ENCODE data around the gene EPN2. TPM values are rescaled to one million over a fixed set of nuclear protein-coding genes. Genes with fewer than 3 reads are reported as not detected.

Gene EPN2
- total RNA-seq, 1 donor from 2014 or later: 10.5 TPM

- Mint-ChIP-seq H3K27me3 (ENCODE audit: low read depth) (peaks cover 22% of the 10 kb centered on the region), H3K4me3 (ENCODE audit: low read depth) (no peak overlapping the region), H3K9me3 (no peaks in the 10 kb centered on the region), H3K36me3 (ENCODE audit: low read depth) (no peaks in the 10 kb centered on the region), H3K4me1 (ENCODE audit: low read depth) (peaks cover 9% of the 10 kb centered on the region), H3K27ac (no peak overlapping the region)
- no peak for DNase-seq (ENCODE audit: low spot score)
- intact Hi-C loops (cut with micrococcal nuclease): no loop called here
Measured at GRCh38 chr17:19263641-19264051, 26.5 kb downstream of the EPN2 start.

DNA sequence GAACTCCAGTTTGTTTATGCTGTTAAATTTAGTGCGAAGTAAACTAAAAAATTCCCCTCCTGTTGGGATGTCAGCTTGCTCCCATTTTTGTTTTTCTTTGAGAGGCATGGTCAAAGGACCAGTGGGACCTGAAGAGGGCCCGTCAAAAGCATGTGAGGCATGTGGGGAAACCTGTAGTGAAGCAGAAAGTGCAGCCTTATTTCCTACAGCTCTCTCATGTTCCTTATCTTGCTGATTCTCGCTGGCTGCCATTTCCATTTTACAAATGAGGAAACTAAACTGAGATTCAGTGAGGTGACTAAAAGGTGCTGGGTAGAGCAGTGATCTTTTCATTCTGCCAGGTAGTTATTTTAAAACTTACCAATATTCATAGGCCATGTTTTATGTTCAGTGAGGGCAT is 27.1 kb downstream of the EPN2 start:
- Mint-ChIP-seq H3K36me3 (ENCODE audit: low read depth) (no peaks in the 10 kb centered on the region), H3K27ac (no peak overlapping the region), H3K9me3 (no peaks in the 10 kb centered on the region), H3K27me3 (ENCODE audit: low read depth) (peaks cover 25% of the 10 kb centered on the region), H3K4me3 (ENCODE audit: low read depth) (no peak overlapping the region), H3K4me1 (ENCODE audit: low read depth) (peaks cover 9% of the 10 kb centered on the region)
- no peak for DNase-seq (ENCODE audit: low spot score)
- intact Hi-C loops (cut with micrococcal nuclease): no loop called here

DNA sequence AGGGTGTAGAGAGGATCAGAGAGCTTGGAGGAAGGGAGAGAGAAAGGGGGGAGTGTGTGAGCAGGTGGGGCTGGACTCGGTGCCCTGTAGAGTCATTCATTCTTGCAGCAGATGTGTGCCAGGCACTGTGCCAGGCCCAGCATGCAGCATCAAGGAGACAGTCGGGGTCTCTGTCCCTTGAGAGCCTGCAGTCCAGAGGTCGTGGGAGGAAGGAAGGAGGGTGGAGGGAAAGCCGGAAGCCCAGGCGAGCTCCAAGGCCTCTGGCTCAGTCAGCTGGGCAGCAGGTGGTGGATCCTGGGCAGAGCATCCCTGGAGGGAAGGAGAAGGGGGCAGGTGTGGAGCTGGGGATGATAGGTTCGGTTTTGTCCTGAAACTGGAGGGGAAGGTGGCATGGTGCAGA is 27.5 kb downstream of the EPN2 start:
- Mint-ChIP-seq H3K4me3 (ENCODE audit: low read depth) (no peak overlapping the region), H3K27me3 (ENCODE audit: low read depth) (peaks cover 23% of the 10 kb centered on the region), H3K27ac (no peak overlapping the region), H3K4me1 (ENCODE audit: low read depth) (peaks cover 9% of the 10 kb centered on the region), H3K36me3 (ENCODE audit: low read depth) (no peaks in the 10 kb centered on the region), H3K9me3 (no peaks in the 10 kb centered on the region)
- intact Hi-C loops (cut with micrococcal nuclease): no loop called here
- no peak for DNase-seq (ENCODE audit: low spot score)

GRCh38 chr17:19265755-19266154 is 28.6 kb downstream of the EPN2 start:
- Mint-ChIP-seq H3K9me3 (no peaks in the 10 kb centered on the region), H3K4me1 (ENCODE audit: low read depth) (peaks cover 9% of the 10 kb centered on the region), H3K27me3 (ENCODE audit: low read depth) (peaks cover 15% of the 10 kb centered on the region), H3K36me3 (ENCODE audit: low read depth) (no peaks in the 10 kb centered on the region), H3K27ac (no peak overlapping the region), H3K4me3 (ENCODE audit: low read depth) (no peak overlapping the region)
- intact Hi-C loops (cut with micrococcal nuclease): no loop called here
- no peak for DNase-seq (ENCODE audit: low spot score)

GRCh38 chr17:19268611-19269010 is 31.4 kb downstream of the EPN2 start:
- no peaks in the 10 kb centered on the region for H3K9me3 Mint-ChIP-seq
- intact Hi-C loops (cut with micrococcal nuclease): no loop called here
- H3K36me3 Mint-ChIP-seq (ENCODE audit: low read depth): no peaks in the 10 kb centered on the region
- H3K4me3 Mint-ChIP-seq (ENCODE audit: low read depth): no peak overlapping the region
- peaks cover 12% of the 10 kb centered on the region for H3K27me3 Mint-ChIP-seq (ENCODE audit: low read depth)
- H3K27ac Mint-ChIP-seq: no peak overlapping the region
- DNase-seq (ENCODE audit: low spot score): no peak
- peaks cover 2% of the 10 kb centered on the region for H3K4me1 Mint-ChIP-seq (ENCODE audit: low read depth)

DNA sequence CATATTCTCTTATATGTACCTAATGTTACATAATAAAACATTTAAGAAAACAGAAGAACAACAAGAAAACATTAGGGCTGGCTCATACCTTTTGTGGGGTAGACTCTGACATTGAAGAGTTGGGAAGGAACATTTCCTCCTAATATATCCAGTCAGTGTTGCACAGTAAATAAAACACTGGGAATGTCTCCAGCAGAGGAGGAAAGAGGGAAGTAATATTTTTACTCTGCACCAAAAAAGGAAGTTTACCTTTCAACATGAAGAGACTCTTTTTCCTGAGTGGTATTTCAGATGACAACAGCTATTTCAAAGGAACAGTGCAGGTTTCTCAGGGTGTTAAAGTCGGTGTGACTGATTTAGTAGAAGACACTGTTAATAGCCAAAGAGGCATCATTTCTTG is 31.9 kb downstream of the EPN2 start:
- H3K36me3 Mint-ChIP-seq (ENCODE audit: low read depth): no peaks in the 10 kb centered on the region
- no peak overlapping the region for H3K4me3 Mint-ChIP-seq (ENCODE audit: low read depth)

DNA sequence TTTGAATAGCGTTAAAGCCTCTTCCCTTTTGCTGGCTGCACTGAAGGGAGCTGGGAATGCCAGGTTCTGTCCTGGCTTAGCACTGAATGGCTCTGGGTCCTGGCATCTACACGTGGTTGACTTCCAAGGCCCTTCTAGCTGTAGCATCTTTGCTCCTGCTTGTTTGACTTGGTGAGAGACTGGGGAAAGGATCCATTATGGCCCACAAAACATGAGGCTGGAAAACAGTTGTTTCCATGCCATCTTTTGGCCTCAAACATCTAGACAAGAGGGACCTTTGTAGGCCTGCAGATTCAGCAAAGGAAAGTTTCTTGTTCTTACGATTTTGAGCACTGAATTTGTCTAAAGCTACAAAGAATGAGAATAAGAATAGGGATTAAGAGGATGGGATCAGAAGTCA is 32.5 kb downstream of the EPN2 start:
- no peaks in the 10 kb centered on the region for H3K4me1 Mint-ChIP-seq (ENCODE audit: low read depth)
- H3K27ac Mint-ChIP-seq: no peak overlapping the region
- intact Hi-C loops (cut with micrococcal nuclease): no loop called here
- H3K4me3 Mint-ChIP-seq (ENCODE audit: low read depth): no peak overlapping the region
- H3K27me3 Mint-ChIP-seq (ENCODE audit: low read depth): peaks cover 10% of the 10 kb centered on the region
- no peak for DNase-seq (ENCODE audit: low spot score)
- H3K9me3 Mint-ChIP-seq: no peaks in the 10 kb centered on the region
- H3K36me3 Mint-ChIP-seq (ENCODE audit: low read depth): no peaks in the 10 kb centered on the region

More for the DNA sequence above, 31.9 kb downstream of the EPN2 start:
- Mint-ChIP-seq H3K4me1 (ENCODE audit: low read depth) (peaks cover 2% of the 10 kb centered on the region), H3K27ac (no peak overlapping the region), H3K27me3 (ENCODE audit: low read depth) (peaks cover 12% of the 10 kb centered on the region), H3K9me3 (no peaks in the 10 kb centered on the region)
- no peak for DNase-seq (ENCODE audit: low spot score)
- intact Hi-C loops (cut with micrococcal nuclease): no loop called here

DNA sequence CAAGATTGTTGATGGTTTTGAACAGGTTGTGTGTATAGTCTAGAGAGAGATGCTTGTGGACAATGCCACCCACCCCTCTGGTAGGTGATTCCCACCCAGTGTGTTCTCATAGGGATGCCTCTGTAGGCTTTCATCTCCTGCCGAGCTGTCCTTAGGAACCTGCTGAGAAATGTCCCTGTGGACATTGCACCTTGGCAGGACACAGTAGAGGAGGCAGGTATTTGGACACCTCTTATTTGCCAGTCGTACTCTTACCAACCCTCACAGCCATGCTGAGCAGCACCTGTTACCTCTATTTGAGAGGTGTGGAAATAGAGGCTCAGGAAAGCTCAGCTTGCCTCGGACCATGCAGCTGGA is 33.2 kb downstream of the EPN2 start:
- DNase-seq (ENCODE audit: low spot score): no peak
- Mint-ChIP-seq H3K27ac (no peak overlapping the region), H3K4me3 (ENCODE audit: low read depth) (no peak overlapping the region), H3K36me3 (ENCODE audit: low read depth) (no peaks in the 10 kb centered on the region), H3K9me3 (no peaks in the 10 kb centered on the region), H3K27me3 (ENCODE audit: low read depth) (peaks cover 10% of the 10 kb centered on the region), H3K4me1 (ENCODE audit: low read depth) (peaks cover 4% of the 10 kb centered on the region)
- intact Hi-C loops (cut with micrococcal nuclease): no loop called here

DNA sequence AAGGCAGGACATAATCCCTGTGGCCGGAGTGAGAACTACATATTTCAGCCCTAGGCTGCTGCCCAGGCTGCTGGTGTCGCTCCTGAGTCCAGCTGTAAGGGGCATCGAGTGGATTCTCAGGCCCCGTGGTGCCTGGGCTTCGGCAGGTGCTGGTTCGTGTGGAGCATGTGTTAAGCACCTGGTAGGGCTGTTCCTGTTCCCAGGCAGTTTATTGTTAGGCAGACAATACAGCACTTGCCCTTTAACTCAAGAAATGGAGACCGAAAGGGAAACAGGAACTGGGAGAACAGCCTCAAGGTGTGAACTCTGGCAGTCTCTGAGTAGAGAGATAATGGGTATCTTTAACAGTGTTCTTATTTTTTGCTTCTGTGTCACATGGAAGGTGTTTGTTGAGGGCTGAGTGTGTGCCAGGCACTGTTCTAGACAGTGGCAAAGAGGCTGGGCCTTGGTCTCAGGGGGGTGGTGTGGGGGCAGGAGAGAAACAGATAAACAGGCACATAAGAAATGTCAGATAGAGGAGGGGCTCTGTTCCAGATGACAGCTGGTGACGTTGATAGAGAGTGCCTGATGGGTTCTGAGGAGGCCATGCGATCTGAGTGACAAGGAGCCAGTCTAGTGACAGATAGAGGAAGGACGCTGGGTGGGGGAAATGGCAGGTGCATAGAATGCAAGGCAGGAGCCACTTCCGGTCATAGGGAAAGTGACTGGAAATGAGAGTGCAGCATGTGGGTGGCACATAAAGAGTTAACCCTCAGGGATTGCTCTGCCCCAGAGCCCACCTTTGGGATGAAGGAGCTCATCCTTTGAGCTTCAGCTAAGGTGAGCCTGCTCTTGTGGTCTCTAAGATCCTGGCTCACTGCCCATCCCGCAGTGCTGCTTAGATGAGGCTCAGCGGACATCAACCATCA is 33.8 kb downstream of the EPN2 start:
- H3K4me3 Mint-ChIP-seq (ENCODE audit: low read depth): no peak overlapping the region
- intact Hi-C loops (cut with micrococcal nuclease): no loop called here
- no peaks in the 10 kb centered on the region for H3K36me3 Mint-ChIP-seq (ENCODE audit: low read depth)
- no peaks in the 10 kb centered on the region for H3K9me3 Mint-ChIP-seq
- H3K27ac Mint-ChIP-seq: no peak overlapping the region
- no peak for DNase-seq (ENCODE audit: low spot score)
- peaks cover 10% of the 10 kb centered on the region for H3K27me3 Mint-ChIP-seq (ENCODE audit: low read depth)
- H3K4me1 Mint-ChIP-seq (ENCODE audit: low read depth): peaks cover 7% of the 10 kb centered on the region

DNA sequence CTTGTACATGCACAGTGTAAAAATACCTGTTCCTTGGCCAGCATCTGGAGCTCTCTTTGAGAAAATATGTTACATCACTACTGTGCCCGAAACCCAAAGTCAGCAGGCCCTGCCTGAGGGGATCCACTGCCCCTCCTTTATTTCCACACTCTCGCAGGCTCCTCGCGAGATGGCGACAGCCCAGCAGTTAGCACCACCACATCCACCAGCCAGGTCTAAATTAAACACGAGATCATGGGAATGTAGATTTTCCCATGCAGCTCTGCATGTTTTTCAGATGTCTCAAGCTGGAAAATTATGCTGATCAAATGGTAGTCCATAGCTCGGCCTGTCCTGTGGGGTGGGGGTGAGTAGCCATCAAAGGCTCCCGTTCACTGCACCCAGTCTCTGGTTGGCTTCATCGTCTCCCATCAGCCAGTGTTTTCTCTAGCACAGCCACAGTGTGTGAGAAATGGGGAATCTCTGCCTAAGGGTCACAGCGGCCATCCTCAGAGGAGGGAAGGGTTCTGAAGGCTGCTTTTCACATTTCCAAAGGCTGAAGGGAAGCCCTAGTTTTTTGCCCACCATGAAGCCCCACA is 34.7 kb downstream of the EPN2 start:
- no peaks in the 10 kb centered on the region for H3K36me3 Mint-ChIP-seq (ENCODE audit: low read depth)

DNA sequence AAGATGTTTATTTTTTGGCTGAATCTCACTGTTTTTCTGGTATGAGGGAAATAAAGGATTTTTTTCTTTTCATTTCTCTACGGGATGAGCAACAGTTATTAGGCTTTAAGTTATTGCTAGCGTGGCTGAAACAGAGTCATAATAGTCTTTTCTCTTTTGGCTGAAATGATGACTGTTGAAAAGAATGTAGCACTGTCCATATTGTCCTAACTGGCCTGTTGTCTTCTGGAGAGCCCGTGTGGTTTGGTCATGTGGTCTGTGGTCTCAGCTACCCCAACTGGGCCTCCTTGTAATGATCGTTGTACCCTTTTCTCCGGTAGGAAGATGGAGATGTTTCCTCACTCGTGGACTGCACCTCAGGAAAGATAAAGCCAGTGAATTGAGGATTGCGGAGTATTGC is 36.6 kb downstream of the EPN2 start:
- DNase-seq (ENCODE audit: low spot score): no peak
- no peak overlapping the region for H3K4me3 Mint-ChIP-seq (ENCODE audit: low read depth)
- no peaks in the 10 kb centered on the region for H3K9me3 Mint-ChIP-seq
- H3K27me3 Mint-ChIP-seq (ENCODE audit: low read depth): peaks cover 9% of the 10 kb centered on the region
- H3K36me3 Mint-ChIP-seq (ENCODE audit: low read depth): no peaks in the 10 kb centered on the region
- no peak overlapping the region for H3K27ac Mint-ChIP-seq
- H3K4me1 Mint-ChIP-seq (ENCODE audit: low read depth): peaks cover 7% of the 10 kb centered on the region
- intact Hi-C loops (cut with micrococcal nuclease): no loop called here

More for the DNA sequence above, 34.7 kb downstream of the EPN2 start:
- intact Hi-C loops (cut with micrococcal nuclease): no loop called here
- Mint-ChIP-seq H3K27ac (no peak overlapping the region), H3K4me3 (ENCODE audit: low read depth) (no peak overlapping the region), H3K9me3 (no peaks in the 10 kb centered on the region), H3K27me3 (ENCODE audit: low read depth) (peaks cover 12% of the 10 kb centered on the region), H3K4me1 (ENCODE audit: low read depth) (peaks cover 7% of the 10 kb centered on the region)
- no peak for DNase-seq (ENCODE audit: low spot score)

DNA sequence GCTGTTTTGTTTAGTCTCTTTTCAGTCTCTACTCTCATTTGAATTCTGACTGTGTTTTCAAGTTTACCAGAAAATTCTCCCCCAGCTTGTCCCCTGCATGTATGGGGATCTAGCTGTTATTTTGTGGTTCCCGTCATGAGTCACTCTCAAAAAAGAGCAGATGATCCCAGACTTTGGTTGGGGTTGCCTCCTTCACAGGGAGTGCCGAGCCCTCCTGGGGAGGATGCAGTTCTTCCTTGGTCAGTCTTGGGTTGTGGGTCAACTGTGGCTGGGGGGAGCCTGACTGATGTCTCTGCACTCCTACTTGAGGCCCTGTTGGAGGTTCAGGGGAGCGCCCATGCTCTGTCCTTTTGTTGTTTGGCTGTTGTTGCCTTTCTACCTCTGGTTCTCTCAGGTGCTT is 37.7 kb downstream of the EPN2 start:
- peaks cover 7% of the 10 kb centered on the region for H3K27me3 Mint-ChIP-seq (ENCODE audit: low read depth)
- H3K4me1 Mint-ChIP-seq (ENCODE audit: low read depth): peaks cover 7% of the 10 kb centered on the region
- DNase-seq (ENCODE audit: low spot score): no peak
- no peak overlapping the region for H3K4me3 Mint-ChIP-seq (ENCODE audit: low read depth)
- no peaks in the 10 kb centered on the region for H3K36me3 Mint-ChIP-seq (ENCODE audit: low read depth)
- H3K9me3 Mint-ChIP-seq: no peaks in the 10 kb centered on the region
- H3K27ac Mint-ChIP-seq: no peak overlapping the region
- intact Hi-C loops (cut with micrococcal nuclease): no loop called here

DNA sequence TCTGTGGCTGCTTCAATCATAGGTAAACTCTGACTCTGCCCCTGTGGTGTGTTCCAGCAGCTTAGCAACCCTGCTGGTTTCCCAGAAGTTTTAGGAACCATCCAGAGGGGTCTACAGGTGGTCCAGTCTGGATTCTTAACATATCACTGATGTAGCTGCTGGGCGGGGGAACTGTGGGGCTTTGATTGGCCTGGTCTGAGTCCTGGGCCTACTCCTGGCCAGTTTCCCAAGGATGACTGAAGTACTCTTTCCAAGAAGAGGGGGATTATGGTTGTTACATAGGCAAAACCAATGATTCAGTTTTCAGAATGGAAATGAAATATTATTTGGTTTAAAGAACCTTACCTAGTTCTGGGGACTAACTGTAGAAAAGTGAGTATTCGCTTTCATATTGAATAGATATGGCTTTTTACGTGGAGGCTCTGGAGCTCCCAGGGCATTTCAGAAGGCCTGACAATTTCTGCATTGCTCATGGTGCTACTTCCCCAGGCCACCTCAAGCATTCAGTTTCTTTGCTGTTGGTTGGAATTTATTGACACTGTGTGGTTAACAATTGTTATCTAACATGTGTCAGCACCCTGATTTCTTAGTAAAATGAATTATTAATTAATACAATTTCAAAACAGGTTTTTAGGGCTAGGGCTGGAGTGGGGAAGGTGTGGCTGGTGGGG is 38.4 kb downstream of the EPN2 start:
- Mint-ChIP-seq H3K9me3 (no peaks in the 10 kb centered on the region), H3K27me3 (ENCODE audit: low read depth) (peaks cover 7% of the 10 kb centered on the region), H3K4me3 (ENCODE audit: low read depth) (no peak overlapping the region), H3K27ac (no peak overlapping the region), H3K4me1 (ENCODE audit: low read depth) (peaks cover 8% of the 10 kb centered on the region), H3K36me3 (ENCODE audit: low read depth) (no peaks in the 10 kb centered on the region)
- intact Hi-C loops (cut with micrococcal nuclease): no loop called here
- no peak for DNase-seq (ENCODE audit: low spot score)

Data from activated T-helper 2 cell treated with anti-CD3 and anti-CD28 coated beads, Interferon-gamma antibody, Interleukin-2, Interleukin-4, amounts not matched to agents 10 μg/mL and 5 μg/mL and 100 μg/mL, durations not matched to agents 14 hours and 24 hours and 36 hours (primary cell).